ENCODE results near the gene SDCBP2. TPM values are rescaled to one million over a fixed set of nuclear protein-coding genes. Genes with fewer than 3 reads are reported as not detected.

Gene SDCBP2
- total and polyA plus RNA-seq, 2 donors from 2014 or later, result 10.3 to 18.3 TPM

- no peak for FAIRE-seq
- H3K9ac ChIP-seq (ENCODE audit: low read length in 3 of 3), result no peak overlapping the region
Observed at GRCh38 chr20:1337441-1337840, 8.5 kb upstream of the SDCBP2 start.

DNA sequence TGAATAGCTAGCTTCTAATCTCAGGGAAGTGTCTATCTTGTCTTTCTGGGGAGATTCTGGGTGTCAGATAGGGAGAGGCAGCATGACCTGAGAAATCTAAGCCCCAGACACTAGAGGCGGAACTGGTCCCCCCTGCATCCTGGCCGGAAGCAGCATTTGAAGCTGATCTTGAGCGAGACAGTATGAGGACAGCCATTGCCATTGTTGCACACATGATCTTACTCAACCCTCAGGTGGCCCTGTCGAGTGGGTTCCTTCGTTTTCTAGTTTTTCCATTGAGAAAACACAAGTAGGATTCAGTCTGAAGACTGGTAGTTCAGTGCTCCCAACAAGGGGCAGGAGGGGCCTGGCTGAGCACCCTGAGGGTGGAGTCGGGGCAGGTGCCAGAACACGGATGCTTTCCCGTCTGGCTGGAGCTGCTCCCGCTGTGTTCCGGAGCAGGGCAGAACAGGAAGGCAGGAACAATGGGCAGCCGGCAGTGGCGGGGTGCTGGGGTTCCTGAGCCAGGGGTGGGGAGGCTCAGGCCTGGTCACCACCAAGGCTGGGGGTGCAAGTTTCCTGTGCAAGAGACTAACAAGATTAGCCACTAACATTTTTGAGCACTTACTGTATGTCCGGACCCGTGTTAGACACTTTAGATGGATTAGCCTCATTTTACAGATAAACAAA lies 7.9 kb upstream of the SDCBP2 start:
- Histone ChIP-seq H3K4me1 (ENCODE audit: control insufficient read depth in 2 of 3, insufficient read depth in 2 of 3, low read depth in 1 of 3, low read length in 3 of 3) (peaks cover 0 to 17% (median 11%) of the 10 kb centered on the region in 3 donors), H3K4me3 (ENCODE audit: low read length in 3 of 3) (no peak overlapping the region), H3K9me3 (ENCODE audit: control insufficient read depth in 2 of 3, insufficient read depth in 1 of 3, low read length in 3 of 3) (no peaks in the 10 kb centered on the region), H3K27ac (ENCODE audit: low read depth in 2 of 2, low read length in 2 of 2) (peak overlapping the region in 1 of 2 donors; percentile 81), H3K36me3 (ENCODE audit: control insufficient read depth in 2 of 3, insufficient read depth in 3 of 3, low read length in 3 of 3) (no peaks in the 10 kb centered on the region), H3K9ac (ENCODE audit: low read length in 3 of 3) (no peak overlapping the region), H3K27me3 (ENCODE audit: control insufficient read depth, insufficient read depth, low read length) (no peaks in the 10 kb centered on the region)
- DNase-seq (peak in 2 of 5 donors; percentile 38 to 92), FAIRE-seq (no peak)
- intact Hi-C loops (cut with DNase I), result no loop called here
- TF ChIP-seq, protein P1, sequence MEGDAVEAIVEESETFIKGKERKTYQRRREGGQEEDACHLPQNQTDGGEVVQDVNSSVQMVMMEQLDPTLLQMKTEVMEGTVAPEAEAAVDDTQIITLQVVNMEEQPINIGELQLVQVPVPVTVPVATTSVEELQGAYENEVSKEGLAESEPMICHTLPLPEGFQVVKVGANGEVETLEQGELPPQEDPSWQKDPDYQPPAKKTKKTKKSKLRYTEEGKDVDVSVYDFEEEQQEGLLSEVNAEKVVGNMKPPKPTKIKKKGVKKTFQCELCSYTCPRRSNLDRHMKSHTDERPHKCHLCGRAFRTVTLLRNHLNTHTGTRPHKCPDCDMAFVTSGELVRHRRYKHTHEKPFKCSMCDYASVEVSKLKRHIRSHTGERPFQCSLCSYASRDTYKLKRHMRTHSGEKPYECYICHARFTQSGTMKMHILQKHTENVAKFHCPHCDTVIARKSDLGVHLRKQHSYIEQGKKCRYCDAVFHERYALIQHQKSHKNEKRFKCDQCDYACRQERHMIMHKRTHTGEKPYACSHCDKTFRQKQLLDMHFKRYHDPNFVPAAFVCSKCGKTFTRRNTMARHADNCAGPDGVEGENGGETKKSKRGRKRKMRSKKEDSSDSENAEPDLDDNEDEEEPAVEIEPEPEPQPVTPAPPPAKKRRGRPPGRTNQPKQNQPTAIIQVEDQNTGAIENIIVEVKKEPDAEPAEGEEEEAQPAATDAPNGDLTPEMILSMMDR (IDR thresholded peaks at IDR 0.05; ENCODE audit: borderline replicate concordance, extremely low read depth, insufficient read depth), result no peak

More at GRCh38 chr20:1337441-1337840, 8.5 kb upstream of the SDCBP2 start:
- Histone ChIP-seq H3K4me3 (ENCODE audit: low read length in 3 of 3) (no peak overlapping the region), H3K36me3 (ENCODE audit: control insufficient read depth in 2 of 3, insufficient read depth in 3 of 3, low read length in 3 of 3) (no peaks in the 10 kb centered on the region), H3K27me3 (ENCODE audit: control insufficient read depth, insufficient read depth, low read length) (no peaks in the 10 kb centered on the region), H3K27ac (ENCODE audit: low read depth in 2 of 2, low read length in 2 of 2) (peak overlapping the region; percentile 2 to 35), H3K9me3 (ENCODE audit: control insufficient read depth in 2 of 3, insufficient read depth in 1 of 3, low read length in 3 of 3) (no peaks in the 10 kb centered on the region), H3K4me1 (ENCODE audit: control insufficient read depth in 2 of 3, insufficient read depth in 2 of 3, low read depth in 1 of 3, low read length in 3 of 3) (peaks cover 0 to 17% (median 11%) of the 10 kb centered on the region in 3 donors)
- TF ChIP-seq, protein P1 (IDR thresholded peaks at IDR 0.05; ENCODE audit: borderline replicate concordance, extremely low read depth, insufficient read depth), result no peak
- DNase-seq, result no peak
- intact Hi-C loops (cut with DNase I), result no loop called here

GRCh38 chr20:1335961-1336698 lies 7.2 kb upstream of the SDCBP2 start:
- Histone ChIP-seq H3K9me3 (ENCODE audit: control insufficient read depth in 2 of 3, insufficient read depth in 1 of 3, low read length in 3 of 3) (no peaks in the 10 kb centered on the region), H3K4me1 (ENCODE audit: control insufficient read depth in 2 of 3, insufficient read depth in 2 of 3, low read depth in 1 of 3, low read length in 3 of 3) (peaks cover 0 to 17% (median 11%) of the 10 kb centered on the region in 3 donors), H3K27ac (ENCODE audit: low read depth in 2 of 2, low read length in 2 of 2) (peak overlapping the region in 1 of 2 donors; percentile 81), H3K4me3 (ENCODE audit: low read length in 3 of 3) (no peak overlapping the region), H3K27me3 (ENCODE audit: control insufficient read depth, insufficient read depth, low read length) (no peaks in the 10 kb centered on the region), H3K36me3 (ENCODE audit: control insufficient read depth in 2 of 3, insufficient read depth in 3 of 3, low read length in 3 of 3) (no peaks in the 10 kb centered on the region), H3K9ac (ENCODE audit: low read length in 3 of 3) (no peak overlapping the region)
- FAIRE-seq (no peak), DNase-seq (no peak)
- TF ChIP-seq, protein P1 (IDR thresholded peaks at IDR 0.05; ENCODE audit: borderline replicate concordance, extremely low read depth, insufficient read depth), result no peak
- intact Hi-C loops (cut with DNase I), result no loop called here

Data from kidney (tissue), 14 donors.